B cell (primary cell): Measurements from ENCODE around the gene MIP.
"Not testable (repeated sequence)": the region's sequence is repeated elsewhere in the genome, so short reads cannot be mapped to it uniquely, and the experiment has no call there.

Experiments used
- EZH2 ChIP-seq: IDR thresholded peaks from 2 replicates; pipeline ENCODE4 v1.6.1; 2012; ENCODE audit warnings: borderline replicate concordance, low read depth, mild to moderate bottlenecking, moderate library complexity, low read length; ENCODE audit not compliant: insufficient read depth, poor library complexity, severe bottlenecking
- TF ChIP-seq, protein P1 (sequence below): fragments of 200-600 bp; IDR thresholded peaks from one replicate; pipeline ENCODE4 v1.8.0; 2022; ENCODE audit warnings: antibody characterized with exemption, mild to moderate bottlenecking

GRCh38 chr12:56496704-56497103, 42.2 kb upstream of the MIP start:
- TF ChIP-seq, protein P1, sequence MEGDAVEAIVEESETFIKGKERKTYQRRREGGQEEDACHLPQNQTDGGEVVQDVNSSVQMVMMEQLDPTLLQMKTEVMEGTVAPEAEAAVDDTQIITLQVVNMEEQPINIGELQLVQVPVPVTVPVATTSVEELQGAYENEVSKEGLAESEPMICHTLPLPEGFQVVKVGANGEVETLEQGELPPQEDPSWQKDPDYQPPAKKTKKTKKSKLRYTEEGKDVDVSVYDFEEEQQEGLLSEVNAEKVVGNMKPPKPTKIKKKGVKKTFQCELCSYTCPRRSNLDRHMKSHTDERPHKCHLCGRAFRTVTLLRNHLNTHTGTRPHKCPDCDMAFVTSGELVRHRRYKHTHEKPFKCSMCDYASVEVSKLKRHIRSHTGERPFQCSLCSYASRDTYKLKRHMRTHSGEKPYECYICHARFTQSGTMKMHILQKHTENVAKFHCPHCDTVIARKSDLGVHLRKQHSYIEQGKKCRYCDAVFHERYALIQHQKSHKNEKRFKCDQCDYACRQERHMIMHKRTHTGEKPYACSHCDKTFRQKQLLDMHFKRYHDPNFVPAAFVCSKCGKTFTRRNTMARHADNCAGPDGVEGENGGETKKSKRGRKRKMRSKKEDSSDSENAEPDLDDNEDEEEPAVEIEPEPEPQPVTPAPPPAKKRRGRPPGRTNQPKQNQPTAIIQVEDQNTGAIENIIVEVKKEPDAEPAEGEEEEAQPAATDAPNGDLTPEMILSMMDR = peak; percentile 56
- not testable (repeated sequence) for TF ChIP-seq EZH2
